Stomach (tissue), 4 donors: ENCODE data around the gene XG.

Experiments used
- POLR2A ChIP-seq, 4 donors: fragments of 450-650 bp; IDR thresholded peaks; one replicate each; pipeline ENCODE4 v1.6.1; 2016; ENCODE audit warnings: antibody characterized with exemption in 4 of 4, control low read depth in 2 of 4, mild to moderate bottlenecking in 1 of 4, moderate library complexity in 1 of 4
- POLR2AphosphoS5 ChIP-seq, 3 donors: sonication (generic); formaldehyde crosslinking; IDR thresholded peaks; one replicate each; pipeline ENCODE4 v1.6.1; 2016; ENCODE audit warnings: antibody characterized with exemption in 3 of 3

- TF ChIP-seq POLR2A (IDR thresholded peaks at IDR 0.05) (no peak), POLR2AphosphoS5 (IDR thresholded peaks at IDR 0.05) (no peak)
Measured at GRCh38 chrX:2788980-2789379, 37.1 kb downstream of the XG start.
